HepG2 (cell line): ENCODE data around the gene BCKDHA. TPM values are rescaled to one million over a fixed set of nuclear protein-coding genes. Genes with fewer than 3 reads are reported as not detected.
A peak's percentile ranks its signal among the peaks of the same experiment; 100 is the strongest.

Experiments
- ATM ChIP-seq: fragments of 450-650 bp; IDR thresholded peaks from 2 replicates; pipeline ENCODE4 v1.7.1; 2017; ENCODE audit warnings: mild to moderate bottlenecking, borderline replicate concordance
- BORCS8-MEF2B ChIP-seq: sonication (generic); formaldehyde crosslinking; IDR thresholded peaks from 2 replicates; pipeline ENCODE4 v1.8.0; 2022; ENCODE audit warnings: mild to moderate bottlenecking, missing genetic modification reagents
- CHD4 ChIP-seq: fragments of 200-600 bp; sonication (generic); IDR thresholded peaks from 2 replicates; pipeline ENCODE4 v1.7.0; 2017; ENCODE audit warnings: mild to moderate bottlenecking, low read length, borderline replicate concordance
- CREB3 ChIP-seq: sonication (generic); formaldehyde crosslinking; IDR thresholded peaks from 2 replicates; pipeline ENCODE4 v1.5.0; 2020; ENCODE audit warnings: missing genetic modification reagents
- KAT7 ChIP-seq: IDR thresholded peaks from 2 replicates; pipeline ENCODE4 v1.6.1; 2018; ENCODE audit warnings: borderline replicate concordance, missing compliant biosample characterization
- POLR2G ChIP-seq: fragments of 200-400 bp; formaldehyde crosslinking; IDR thresholded peaks from 2 replicates; pipeline ENCODE4 v1.6.1; 2018; ENCODE audit warnings: mild to moderate bottlenecking, low read depth, low read length, moderate library complexity
- RAD51 ChIP-seq: fragments of 450-650 bp; IDR thresholded peaks from 2 replicates; pipeline ENCODE4 v1.6.1; 2016; ENCODE audit warnings: borderline replicate concordance
- SP5 ChIP-seq: IDR thresholded peaks from 2 replicates; pipeline ENCODE4 v1.6.1; 2016; ENCODE audit warnings: low read depth, borderline replicate concordance
- TEF ChIP-seq: sonication (generic); formaldehyde crosslinking; IDR thresholded peaks from 2 replicates; pipeline ENCODE4 v1.5.0; 2020; ENCODE audit warnings: missing genetic modification reagents
- TMF1 ChIP-seq: sonication (generic); formaldehyde crosslinking; IDR thresholded peaks from 2 replicates; pipeline ENCODE4 v1.8.1; 2022; ENCODE audit warnings: low read depth, missing genetic modification reagents
- ZFP37 ChIP-seq: sonication (generic); formaldehyde crosslinking; IDR thresholded peaks from 2 replicates; pipeline ENCODE4 v1.4.0; 2020; ENCODE audit warnings: missing genetic modification reagents, borderline replicate concordance
- ZFY ChIP-seq: sonication (generic); formaldehyde crosslinking; IDR thresholded peaks from 2 replicates; pipeline ENCODE4 v1.4.0; 2020; ENCODE audit warnings: missing genetic modification reagents
- ZNF333 ChIP-seq: sonication (generic); formaldehyde crosslinking; IDR thresholded peaks from 2 replicates; pipeline ENCODE4 v1.4.0; 2020; ENCODE audit warnings: mild to moderate bottlenecking, missing genetic modification reagents, borderline replicate concordance
- ZNF382 ChIP-seq: sonication (generic); formaldehyde crosslinking; IDR thresholded peaks from 2 replicates; pipeline ENCODE4 v1.5.0; 2020; ENCODE audit warnings: missing genetic modification reagents, mild to moderate bottlenecking, borderline replicate concordance
- ZNF557 ChIP-seq: sonication (generic); formaldehyde crosslinking; IDR thresholded peaks from 2 replicates; pipeline ENCODE4 v1.4.0; 2020; ENCODE audit warnings: missing genetic modification reagents
- ZNF687 ChIP-seq: sonication (generic); formaldehyde crosslinking; IDR thresholded peaks from 2 replicates; pipeline ENCODE4 v1.5.1; 2020; ENCODE audit warnings: mild to moderate bottlenecking, missing genetic modification reagents, moderate library complexity
- polyA plus RNA-seq, 8 experiments: library from polyadenylated mRNA; depleted of rRNA in 3 of 8; stranded (reverse) in 7 of 8; unstranded in 1 of 8; fragments of >200 nt; fragmentation: Illumina TruSeq in 4 of 8; extraction: Trizol in 4 of 8; gene quantifications; 2 replicates each; pipeline versions ENCODE4 v1.2.1 to v1.2.3, GENCODE V29; 2011 to 2016; ENCODE audit warnings: low read depth in 4 of 8, missing spikeins in 1 of 8, mixed read lengths in 1 of 8; ENCODE audit not compliant: insufficient read depth in 1 of 8
- total RNA-seq, 5 experiments: library from RNA; depleted of rRNA; stranded (reverse); fragments of >200 nt; fragmentation: Illumina TruSeq; extraction: Trizol; gene quantifications; 2 replicates each; pipeline ENCODE4 v1.2.3, GENCODE V29; 2016; ENCODE audit warnings: low read depth in 1 of 5
- TF ChIP-seq, protein P1 (sequence below): sonication (generic); formaldehyde crosslinking; conservative IDR thresholded peaks from 2 replicates; pipeline ENCODE4 v1.4.0; 2020; ENCODE audit warnings: mild to moderate bottlenecking, missing genetic modification reagents, moderate library complexity
- TF ChIP-seq, protein P2 (sequence below): sonication (generic); formaldehyde crosslinking; IDR thresholded peaks from 2 replicates; pipeline ENCODE4 v1.8.0; 2022; ENCODE audit warnings: mild to moderate bottlenecking, missing genetic modification reagents, borderline replicate concordance

BCKDHA gene
- total and polyA plus RNA-seq, 2 of the 13 experiments (the other 11 are each of a cell fraction or from before 2014, with no cell fraction given), result 11.8 to 31.5 TPM

DNA sequence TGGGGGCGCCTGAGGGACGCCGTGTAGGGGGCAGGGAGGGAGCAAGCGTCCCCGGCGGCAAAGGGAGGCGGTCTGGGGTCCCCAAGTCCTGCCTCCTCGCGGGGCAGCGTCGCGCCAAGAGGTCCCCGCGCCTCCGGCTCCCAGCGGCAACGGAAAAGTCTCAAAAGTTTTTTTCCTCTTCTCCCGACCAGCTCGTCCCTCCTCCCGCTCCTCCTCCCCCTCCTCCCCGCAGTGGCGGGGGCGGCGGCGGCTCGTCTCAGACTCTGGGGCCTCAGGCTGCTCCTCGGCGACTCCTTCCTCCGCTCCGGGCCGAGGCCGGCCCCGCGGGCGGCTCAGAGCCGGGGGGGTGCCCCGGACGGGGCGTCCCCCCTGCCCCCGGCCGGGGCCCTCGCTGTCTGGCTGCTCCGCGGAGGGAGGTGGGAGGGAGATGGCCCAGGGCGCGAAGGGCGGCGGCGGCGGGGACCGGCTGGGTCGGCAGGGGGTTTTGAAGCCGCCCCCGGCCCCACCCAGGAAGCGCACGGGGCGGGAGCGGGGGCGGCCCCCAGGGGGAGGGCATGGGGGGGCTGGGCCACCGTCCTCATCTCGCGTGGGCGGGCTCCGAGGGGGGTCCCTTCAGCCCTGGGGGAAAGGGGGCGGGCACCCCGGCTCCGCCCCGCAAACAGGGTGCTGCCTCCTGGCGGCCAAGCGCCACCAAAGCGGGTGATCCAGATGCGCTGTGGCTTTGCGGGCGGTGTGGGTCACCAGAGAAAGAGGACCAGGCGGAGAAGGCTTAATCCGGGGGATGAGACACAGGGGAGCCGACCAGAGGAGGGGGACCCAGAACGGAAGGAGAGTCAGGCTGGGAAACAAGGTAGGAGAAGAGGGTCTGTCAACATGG, 43.9 kb upstream of the BCKDHA start, which contains the start of gene TGFB1 (continued):
- TF ChIP-seq ZNF687 (CRISPR knock-in tag) (peak; percentile 38; the same call in 1 of the 2 replicates), POLR2G (peak; percentile 73), ATM (no peak), SP5 (CRISPR knock-in tag) (peak; percentile 93), RAD51 (no peak), ZNF557 (no peak), ZFY (CRISPR knock-in tag) (no peak; the same call in 1 of the 2 replicates), TMF1 (CRISPR knock-in tag) (no peak), BORCS8-MEF2B (CRISPR knock-in tag) (no peak), ZNF382 (no peak), CHD4 (no peak), KAT7 (CRISPR knock-in tag) (0 out of 2 replicates have a peak, but pooled peaks have one; percentile 33), ZFP37 (CRISPR knock-in tag) (no peak), CREB3 (no peak), TEF (no peak), ZNF333 (CRISPR knock-in tag) (no peak)
- TF ChIP-seq, protein P1, sequence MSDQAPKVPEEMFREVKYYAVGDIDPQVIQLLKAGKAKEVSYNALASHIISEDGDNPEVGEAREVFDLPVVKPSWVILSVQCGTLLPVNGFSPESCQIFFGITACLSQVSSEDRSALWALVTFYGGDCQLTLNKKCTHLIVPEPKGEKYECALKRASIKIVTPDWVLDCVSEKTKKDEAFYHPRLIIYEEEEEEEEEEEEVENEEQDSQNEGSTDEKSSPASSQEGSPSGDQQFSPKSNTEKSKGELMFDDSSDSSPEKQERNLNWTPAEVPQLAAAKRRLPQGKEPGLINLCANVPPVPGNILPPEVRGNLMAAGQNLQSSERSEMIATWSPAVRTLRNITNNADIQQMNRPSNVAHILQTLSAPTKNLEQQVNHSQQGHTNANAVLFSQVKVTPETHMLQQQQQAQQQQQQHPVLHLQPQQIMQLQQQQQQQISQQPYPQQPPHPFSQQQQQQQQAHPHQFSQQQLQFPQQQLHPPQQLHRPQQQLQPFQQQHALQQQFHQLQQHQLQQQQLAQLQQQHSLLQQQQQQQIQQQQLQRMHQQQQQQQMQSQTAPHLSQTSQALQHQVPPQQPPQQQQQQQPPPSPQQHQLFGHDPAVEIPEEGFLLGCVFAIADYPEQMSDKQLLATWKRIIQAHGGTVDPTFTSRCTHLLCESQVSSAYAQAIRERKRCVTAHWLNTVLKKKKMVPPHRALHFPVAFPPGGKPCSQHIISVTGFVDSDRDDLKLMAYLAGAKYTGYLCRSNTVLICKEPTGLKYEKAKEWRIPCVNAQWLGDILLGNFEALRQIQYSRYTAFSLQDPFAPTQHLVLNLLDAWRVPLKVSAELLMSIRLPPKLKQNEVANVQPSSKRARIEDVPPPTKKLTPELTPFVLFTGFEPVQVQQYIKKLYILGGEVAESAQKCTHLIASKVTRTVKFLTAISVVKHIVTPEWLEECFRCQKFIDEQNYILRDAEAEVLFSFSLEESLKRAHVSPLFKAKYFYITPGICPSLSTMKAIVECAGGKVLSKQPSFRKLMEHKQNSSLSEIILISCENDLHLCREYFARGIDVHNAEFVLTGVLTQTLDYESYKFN (CRISPR knock-in tag), result peak; percentile 50; the same call in 1 of the 2 replicates
- TF ChIP-seq, protein P2, sequence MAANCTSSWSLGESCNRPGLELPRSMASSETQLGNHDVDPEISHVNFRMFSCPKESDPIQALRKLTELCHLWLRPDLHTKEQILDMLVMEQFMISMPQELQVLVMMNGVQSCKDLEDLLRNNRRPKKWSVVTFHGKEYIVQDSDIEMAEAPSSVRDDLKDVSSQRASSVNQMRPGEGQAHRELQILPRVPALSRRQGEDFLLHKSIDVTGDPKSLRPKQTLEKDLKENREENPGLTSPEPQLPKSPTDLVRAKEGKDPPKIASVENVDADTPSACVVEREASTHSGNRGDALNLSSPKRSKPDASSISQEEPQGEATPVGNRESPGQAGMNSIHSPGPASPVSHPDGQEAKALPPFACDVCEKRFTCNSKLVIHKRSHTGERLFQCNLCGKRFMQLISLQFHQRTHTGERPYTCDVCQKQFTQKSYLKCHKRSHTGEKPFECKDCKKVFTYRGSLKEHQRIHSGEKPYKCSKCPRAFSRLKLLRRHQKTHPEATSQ (CRISPR knock-in tag), result no peak
